ENCODE measurements around the gene SHROOM3. TPM values are rescaled to one million over a fixed set of nuclear protein-coding genes. Genes with fewer than 3 reads are reported as not detected.

Gene SHROOM3
- total and polyA plus RNA-seq, 2 experiments from 2014 or later: 11.3 to 73.5 TPM

DNA sequence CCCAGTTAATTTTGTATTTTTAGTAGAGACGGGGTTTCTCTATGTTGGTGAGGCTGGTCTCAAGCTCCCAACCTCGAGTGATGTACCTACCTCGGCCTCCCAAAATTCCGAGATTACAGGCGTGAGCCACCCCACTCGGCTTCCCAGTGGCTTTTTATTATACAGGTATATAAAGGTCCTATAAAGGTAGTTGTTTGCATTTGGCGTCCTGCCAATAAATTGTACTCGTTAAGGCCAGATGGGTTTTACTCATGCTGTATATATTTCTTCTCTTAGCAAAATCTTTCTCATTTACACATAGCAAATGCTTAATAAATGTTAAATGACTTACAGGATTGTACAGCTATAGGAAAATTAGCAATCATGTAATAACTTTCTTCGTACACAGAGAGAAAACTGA, 6.9 kb downstream of the SHROOM3 start:
- Mint-ChIP-seq H3K9me3 (no peaks in the 10 kb centered on the region), H3K36me3 (ENCODE audit: low read depth) (peaks cover 3% of the 10 kb centered on the region; the same call in 1 of the 3 replicates), H3K4me1 (peaks cover 24% of the 10 kb centered on the region), H3K4me3 (no peak overlapping the region), H3K27ac (no peak overlapping the region), H3K27me3 (ENCODE audit: insufficient read depth, low read depth, poor library complexity) (peaks cover 5% of the 10 kb centered on the region)
- peaks cover 14% of the 10 kb centered on the region for H3K4me1 ChIP-seq (ENCODE audit: insufficient read depth)
- H3K36me3 ChIP-seq (ENCODE audit: insufficient read depth): no peaks in the 10 kb centered on the region
- no peak for ATAC-seq
- no peak overlapping the region for H2AFZ ChIP-seq
- TF ChIP-seq NANOG (IDR thresholded peaks at IDR 0.05; ENCODE audit: borderline replicate concordance) (no peak), JUNB (IDR thresholded peaks at IDR 0.05; ENCODE audit: unreplicated experiment) (no peak), EZH2phosphoT487 (IDR thresholded peaks at IDR 0.05; ENCODE audit: unreplicated experiment) (no peak), CREB1 (CRISPR knock-in tag; IDR thresholded peaks at IDR 0.05; ENCODE audit: low read depth) (no peak), POLR2AphosphoS5 (IDR thresholded peaks at IDR 0.05; ENCODE audit: low read depth) (no peak), STAT1 (IDR thresholded peaks at IDR 0.05; ENCODE audit: unreplicated experiment) (no peak), ETS1 (IDR thresholded peaks at IDR 0.05) (no peak), CTCF (conservative IDR thresholded peaks at IDR 0.05; ENCODE audit: low read depth in 2 of 2) (no peak), ZNF462 (CRISPR knock-in tag; IDR thresholded peaks at IDR 0.05) (no peak), ZNF114 (CRISPR knock-in tag; IDR thresholded peaks at IDR 0.05) (no peak), EZH2 (IDR thresholded peaks at IDR 0.05; ENCODE audit: low read depth, unreplicated experiment) (no peak), ZNF331 (CRISPR knock-in tag; IDR thresholded peaks at IDR 0.05; ENCODE audit: low read depth) (no peak)
- TF ChIP-seq, protein P1, sequence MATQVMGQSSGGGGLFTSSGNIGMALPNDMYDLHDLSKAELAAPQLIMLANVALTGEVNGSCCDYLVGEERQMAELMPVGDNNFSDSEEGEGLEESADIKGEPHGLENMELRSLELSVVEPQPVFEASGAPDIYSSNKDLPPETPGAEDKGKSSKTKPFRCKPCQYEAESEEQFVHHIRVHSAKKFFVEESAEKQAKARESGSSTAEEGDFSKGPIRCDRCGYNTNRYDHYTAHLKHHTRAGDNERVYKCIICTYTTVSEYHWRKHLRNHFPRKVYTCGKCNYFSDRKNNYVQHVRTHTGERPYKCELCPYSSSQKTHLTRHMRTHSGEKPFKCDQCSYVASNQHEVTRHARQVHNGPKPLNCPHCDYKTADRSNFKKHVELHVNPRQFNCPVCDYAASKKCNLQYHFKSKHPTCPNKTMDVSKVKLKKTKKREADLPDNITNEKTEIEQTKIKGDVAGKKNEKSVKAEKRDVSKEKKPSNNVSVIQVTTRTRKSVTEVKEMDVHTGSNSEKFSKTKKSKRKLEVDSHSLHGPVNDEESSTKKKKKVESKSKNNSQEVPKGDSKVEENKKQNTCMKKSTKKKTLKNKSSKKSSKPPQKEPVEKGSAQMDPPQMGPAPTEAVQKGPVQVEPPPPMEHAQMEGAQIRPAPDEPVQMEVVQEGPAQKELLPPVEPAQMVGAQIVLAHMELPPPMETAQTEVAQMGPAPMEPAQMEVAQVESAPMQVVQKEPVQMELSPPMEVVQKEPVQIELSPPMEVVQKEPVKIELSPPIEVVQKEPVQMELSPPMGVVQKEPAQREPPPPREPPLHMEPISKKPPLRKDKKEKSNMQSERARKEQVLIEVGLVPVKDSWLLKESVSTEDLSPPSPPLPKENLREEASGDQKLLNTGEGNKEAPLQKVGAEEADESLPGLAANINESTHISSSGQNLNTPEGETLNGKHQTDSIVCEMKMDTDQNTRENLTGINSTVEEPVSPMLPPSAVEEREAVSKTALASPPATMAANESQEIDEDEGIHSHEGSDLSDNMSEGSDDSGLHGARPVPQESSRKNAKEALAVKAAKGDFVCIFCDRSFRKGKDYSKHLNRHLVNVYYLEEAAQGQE (IDR thresholded peaks at IDR 0.05; ENCODE audit: unreplicated experiment): no peak
- no peaks in the 10 kb centered on the region for H3K79me2 ChIP-seq (replicated peaks; ENCODE audit: insufficient read depth)
- H3K9me2 ChIP-seq (ENCODE audit: insufficient read depth): no peaks in the 10 kb centered on the region
- no peaks in the 10 kb centered on the region for H3K27me3 ChIP-seq (ENCODE audit: insufficient read depth)
- DNase-seq (ENCODE audit: low spot score): no peak
- H3K27ac ChIP-seq (ENCODE audit: low read depth): no peak overlapping the region
- no peaks in the 10 kb centered on the region for H4K20me1 ChIP-seq (replicated peaks; ENCODE audit: insufficient read depth)
- H3K4me3 ChIP-seq: no peak overlapping the region
- H3K4me2 ChIP-seq: no peak overlapping the region
- no peaks in the 10 kb centered on the region for H3F3A ChIP-seq (replicated peaks; ENCODE audit: low read depth)

Measured in GM23338 (cell line).